ENCODE results near the gene RPL23. TPM values are rescaled to one million over a fixed set of nuclear protein-coding genes. Genes with fewer than 3 reads are reported as not detected.

Gene RPL23
- polyA plus RNA-seq, 1 experiment, result 1,440 TPM

GRCh38 chr17:38893607-38894006 is 40.1 kb upstream of the RPL23 start:
- ChIA-PET POLR2A (no interaction called here), CTCF (interaction anchor here (0.6 kb wide), 1 partner anchor 260 kb away, joined by 3 read pairs; no protein-coding TSS in a partner anchor)
- H3K36me3 ChIP-seq (ENCODE audit: control insufficient read depth, insufficient read depth, low read length), result peaks cover 73% of the 10 kb centered on the region
- no peak for DNase-seq (ENCODE audit: low read depth)
- TF ChIP-seq, protein P1, sequence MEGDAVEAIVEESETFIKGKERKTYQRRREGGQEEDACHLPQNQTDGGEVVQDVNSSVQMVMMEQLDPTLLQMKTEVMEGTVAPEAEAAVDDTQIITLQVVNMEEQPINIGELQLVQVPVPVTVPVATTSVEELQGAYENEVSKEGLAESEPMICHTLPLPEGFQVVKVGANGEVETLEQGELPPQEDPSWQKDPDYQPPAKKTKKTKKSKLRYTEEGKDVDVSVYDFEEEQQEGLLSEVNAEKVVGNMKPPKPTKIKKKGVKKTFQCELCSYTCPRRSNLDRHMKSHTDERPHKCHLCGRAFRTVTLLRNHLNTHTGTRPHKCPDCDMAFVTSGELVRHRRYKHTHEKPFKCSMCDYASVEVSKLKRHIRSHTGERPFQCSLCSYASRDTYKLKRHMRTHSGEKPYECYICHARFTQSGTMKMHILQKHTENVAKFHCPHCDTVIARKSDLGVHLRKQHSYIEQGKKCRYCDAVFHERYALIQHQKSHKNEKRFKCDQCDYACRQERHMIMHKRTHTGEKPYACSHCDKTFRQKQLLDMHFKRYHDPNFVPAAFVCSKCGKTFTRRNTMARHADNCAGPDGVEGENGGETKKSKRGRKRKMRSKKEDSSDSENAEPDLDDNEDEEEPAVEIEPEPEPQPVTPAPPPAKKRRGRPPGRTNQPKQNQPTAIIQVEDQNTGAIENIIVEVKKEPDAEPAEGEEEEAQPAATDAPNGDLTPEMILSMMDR (IDR thresholded peaks at IDR 0.05; ENCODE audit: insufficient read depth, low read depth, low read length), result no peak
- H3K27me3 ChIP-seq (ENCODE audit: control insufficient read depth, insufficient read depth, low read length), result no peaks in the 10 kb centered on the region
- no peak overlapping the region for H3K4me3 ChIP-seq (ENCODE audit: low read depth, low read length)

- Histone ChIP-seq H3K4me3 (ENCODE audit: low read depth, low read length) (no peak overlapping the region), H3K36me3 (ENCODE audit: control insufficient read depth, insufficient read depth, low read length) (peaks cover 69% of the 10 kb centered on the region), H3K27me3 (ENCODE audit: control insufficient read depth, insufficient read depth, low read length) (no peaks in the 10 kb centered on the region)
- POLR2A ChIA-PET, result no interaction called here
- CTCF ChIA-PET, result no interaction called here
- DNase-seq (ENCODE audit: low read depth), result no peak
- TF ChIP-seq, protein P1 (IDR thresholded peaks at IDR 0.05; ENCODE audit: insufficient read depth, low read depth, low read length), result no peak
Measured at GRCh38 chr17:38893113-38893512, 39.6 kb upstream of the RPL23 start.

DNA sequence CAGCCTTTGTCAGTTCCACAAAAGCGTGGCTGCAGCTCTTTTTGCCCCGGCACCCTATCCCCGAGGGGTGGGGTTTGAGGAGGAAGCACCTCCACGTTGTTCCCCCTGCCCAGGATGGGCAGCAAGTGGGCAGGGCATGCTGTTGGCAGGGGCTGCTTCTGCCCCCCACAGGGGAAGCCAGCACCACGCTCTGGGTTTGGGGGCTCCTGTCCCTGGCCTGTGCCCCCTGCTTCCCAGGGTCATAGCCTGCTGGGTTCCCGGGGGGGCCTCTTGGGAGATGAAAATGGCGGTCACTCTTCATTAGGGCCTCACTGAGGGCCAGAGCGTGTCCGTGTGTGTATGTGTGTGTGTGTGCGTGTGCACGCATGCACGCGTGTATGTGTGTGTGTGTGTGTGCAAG is 39.1 kb upstream of the RPL23 start:
- ChIA-PET CTCF (no interaction called here), POLR2A (no interaction called here)
- TF ChIP-seq, protein P1 (IDR thresholded peaks at IDR 0.05; ENCODE audit: insufficient read depth, low read depth, low read length), result no peak
- Histone ChIP-seq H3K4me3 (ENCODE audit: low read depth, low read length) (no peak overlapping the region), H3K36me3 (ENCODE audit: control insufficient read depth, insufficient read depth, low read length) (peaks cover 70% of the 10 kb centered on the region), H3K27me3 (ENCODE audit: control insufficient read depth, insufficient read depth, low read length) (no peaks in the 10 kb centered on the region)
- DNase-seq (ENCODE audit: low read depth), result no peak

DNA sequence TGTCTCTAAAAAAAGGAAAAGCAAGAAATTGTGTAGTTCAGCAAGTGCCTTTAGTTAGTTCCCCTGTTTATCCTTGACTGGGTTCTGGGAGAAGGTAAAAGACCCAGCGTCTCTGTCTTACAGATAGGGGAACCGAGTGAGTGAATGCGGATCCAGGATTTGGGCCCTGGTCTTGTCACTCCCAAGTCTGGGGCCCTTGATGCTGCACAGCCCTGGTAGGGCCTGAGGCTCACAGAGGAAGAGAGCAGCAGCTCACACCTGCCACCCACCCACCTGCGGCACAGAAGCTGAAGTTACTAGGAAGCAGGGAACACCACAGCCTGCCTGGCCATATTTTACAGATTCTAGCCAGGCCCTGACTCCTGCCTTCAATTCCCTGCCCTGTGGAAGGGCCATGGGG is 38.6 kb upstream of the RPL23 start:
- POLR2A ChIA-PET, result no interaction called here
- TF ChIP-seq, protein P1 (IDR thresholded peaks at IDR 0.05; ENCODE audit: insufficient read depth, low read depth, low read length), result no peak
- Histone ChIP-seq H3K36me3 (ENCODE audit: control insufficient read depth, insufficient read depth, low read length) (peaks cover 68% of the 10 kb centered on the region), H3K27me3 (ENCODE audit: control insufficient read depth, insufficient read depth, low read length) (no peaks in the 10 kb centered on the region), H3K4me3 (ENCODE audit: low read depth, low read length) (no peak overlapping the region)
- CTCF ChIA-PET, result no interaction called here
- DNase-seq (ENCODE audit: low read depth), result no peak

DNA sequence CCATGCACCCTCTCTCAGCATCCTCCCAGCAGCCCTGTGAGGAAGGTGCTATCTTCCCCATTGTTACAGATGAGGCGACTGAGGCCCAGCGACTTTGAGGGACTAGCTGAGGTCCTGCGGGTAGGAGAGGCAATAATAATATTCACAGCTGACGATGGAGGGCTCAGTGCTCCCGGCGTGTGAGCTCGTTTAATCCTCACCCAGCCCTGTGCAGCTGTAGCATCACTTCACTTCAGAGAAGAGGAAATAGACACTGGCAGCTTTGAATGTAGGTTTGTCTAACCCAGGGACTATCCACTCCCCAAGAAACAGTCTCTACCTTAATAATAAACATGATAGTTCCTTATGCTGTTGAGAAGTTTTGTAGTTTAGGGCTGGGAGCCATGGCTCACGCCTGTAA is 37.9 kb upstream of the RPL23 start:
- ChIA-PET POLR2A (interaction anchor here (0.5 kb wide), 1 partner anchor 10 kb away, joined by 4 read pairs; no protein-coding TSS in a partner anchor), CTCF (no interaction called here)
- TF ChIP-seq, protein P1 (IDR thresholded peaks at IDR 0.05; ENCODE audit: insufficient read depth, low read depth, low read length), result no peak
- peaks cover 65% of the 10 kb centered on the region for H3K36me3 ChIP-seq (ENCODE audit: control insufficient read depth, insufficient read depth, low read length)
- H3K4me3 ChIP-seq (ENCODE audit: low read depth, low read length), result no peak overlapping the region
- no peak for DNase-seq (ENCODE audit: low read depth)
- no peaks in the 10 kb centered on the region for H3K27me3 ChIP-seq (ENCODE audit: control insufficient read depth, insufficient read depth, low read length)
